HepG2 (cell line): ENCODE data around the gene KREMEN1. TPM values are rescaled to one million over a fixed set of nuclear protein-coding genes. Genes with fewer than 3 reads are reported as not detected.

Experiments used
- BRD4 ChIP-seq: sonication (generic); formaldehyde crosslinking; IDR thresholded peaks from 2 replicates; pipeline ENCODE4 v1.4.0; 2020; ENCODE audit warnings: missing genetic modification reagents
- CBX5 ChIP-seq: sonication (generic); formaldehyde crosslinking; IDR thresholded peaks from 2 replicates; pipeline ENCODE4 v1.4.0; 2020; ENCODE audit warnings: missing genetic modification reagents, borderline replicate concordance
- DDIT3 ChIP-seq: sonication (generic); formaldehyde crosslinking; IDR thresholded peaks from 2 replicates; pipeline ENCODE4 v1.4.0; 2020; ENCODE audit warnings: mild to moderate bottlenecking, missing genetic modification reagents
- HCFC1 ChIP-seq: fragments of 150-350 bp; IDR thresholded peaks from 2 replicates; pipeline ENCODE4 v1.6.1; 2014; ENCODE audit warnings: low read depth, low read length
- STAT6 ChIP-seq: sonication (generic); formaldehyde crosslinking; IDR thresholded peaks from 2 replicates; pipeline ENCODE4 v1.4.0; 2020; ENCODE audit warnings: missing genetic modification reagents, mild to moderate bottlenecking, borderline replicate concordance
- THAP11 ChIP-seq: IDR thresholded peaks from 2 replicates; pipeline ENCODE4 v1.6.1; 2016; ENCODE audit warnings: missing biosample characterization, missing genetic modification reagents
- THAP8 ChIP-seq: sonication (generic); formaldehyde crosslinking; IDR thresholded peaks from 2 replicates; pipeline ENCODE4 v1.5.1; 2020; ENCODE audit warnings: missing genetic modification reagents, mild to moderate bottlenecking, borderline replicate concordance
- TIGD3 ChIP-seq: sonication (generic); formaldehyde crosslinking; IDR thresholded peaks from 2 replicates; pipeline ENCODE4 v1.5.1; 2020; ENCODE audit warnings: mild to moderate bottlenecking, missing genetic modification reagents, borderline replicate concordance
- ZBED4 ChIP-seq: sonication (generic); formaldehyde crosslinking; IDR thresholded peaks from 2 replicates; pipeline ENCODE4 v1.4.0; 2020; ENCODE audit warnings: missing genetic modification reagents, borderline replicate concordance
- ZNF333 ChIP-seq: sonication (generic); formaldehyde crosslinking; IDR thresholded peaks from 2 replicates; pipeline ENCODE4 v1.4.0; 2020; ENCODE audit warnings: mild to moderate bottlenecking, missing genetic modification reagents, borderline replicate concordance
- ZNF558 ChIP-seq: sonication (generic); formaldehyde crosslinking; IDR thresholded peaks from 2 replicates; pipeline ENCODE4 v1.9.0; 2022; ENCODE audit warnings: mild to moderate bottlenecking, missing genetic modification reagents, borderline replicate concordance
- ZNF570 ChIP-seq: sonication (generic); formaldehyde crosslinking; IDR thresholded peaks from 2 replicates; pipeline ENCODE4 v1.4.0; 2020; ENCODE audit warnings: mild to moderate bottlenecking, missing genetic modification reagents, borderline replicate concordance
- ZSCAN30 ChIP-seq: sonication (generic); formaldehyde crosslinking; IDR thresholded peaks from 2 replicates; pipeline ENCODE4 v1.5.0; 2020; ENCODE audit warnings: mild to moderate bottlenecking, missing genetic modification reagents
- ZSCAN9 ChIP-seq: IDR thresholded peaks from 2 replicates; pipeline ENCODE4 v1.6.1; 2016; ENCODE audit warnings: borderline replicate concordance
- polyA plus RNA-seq, 8 experiments: library from polyadenylated mRNA; depleted of rRNA in 3 of 8; stranded (reverse) in 7 of 8; unstranded in 1 of 8; fragments of >200 nt; fragmentation: Illumina TruSeq in 4 of 8; extraction: Trizol in 4 of 8; gene quantifications; 2 replicates each; pipeline versions ENCODE4 v1.2.1 to v1.2.3, GENCODE V29; 2011 to 2016; ENCODE audit warnings: low read depth in 4 of 8, missing spikeins in 1 of 8, mixed read lengths in 1 of 8; ENCODE audit not compliant: insufficient read depth in 1 of 8
- total RNA-seq, 5 experiments: library from RNA; depleted of rRNA; stranded (reverse); fragments of >200 nt; fragmentation: Illumina TruSeq; extraction: Trizol; gene quantifications; 2 replicates each; pipeline ENCODE4 v1.2.3, GENCODE V29; 2016; ENCODE audit warnings: low read depth in 1 of 5
- TF ChIP-seq, protein P1 (sequence below): IDR thresholded peaks from 2 replicates; pipeline ENCODE4 v1.6.1; 2016; ENCODE audit warnings: mild to moderate bottlenecking, missing biosample characterization, missing genetic modification reagents
- TF ChIP-seq, protein P2 (sequence below): sonication (generic); formaldehyde crosslinking; conservative IDR thresholded peaks from 2 replicates; pipeline ENCODE4 v1.4.0; 2020; ENCODE audit warnings: missing genetic modification reagents

The KREMEN1 gene
- total and polyA plus RNA-seq, 2 of the 13 experiments (the other 11 are each of a cell fraction or from before 2014, with no cell fraction given): 9.8 to 13.8 TPM

DNA sequence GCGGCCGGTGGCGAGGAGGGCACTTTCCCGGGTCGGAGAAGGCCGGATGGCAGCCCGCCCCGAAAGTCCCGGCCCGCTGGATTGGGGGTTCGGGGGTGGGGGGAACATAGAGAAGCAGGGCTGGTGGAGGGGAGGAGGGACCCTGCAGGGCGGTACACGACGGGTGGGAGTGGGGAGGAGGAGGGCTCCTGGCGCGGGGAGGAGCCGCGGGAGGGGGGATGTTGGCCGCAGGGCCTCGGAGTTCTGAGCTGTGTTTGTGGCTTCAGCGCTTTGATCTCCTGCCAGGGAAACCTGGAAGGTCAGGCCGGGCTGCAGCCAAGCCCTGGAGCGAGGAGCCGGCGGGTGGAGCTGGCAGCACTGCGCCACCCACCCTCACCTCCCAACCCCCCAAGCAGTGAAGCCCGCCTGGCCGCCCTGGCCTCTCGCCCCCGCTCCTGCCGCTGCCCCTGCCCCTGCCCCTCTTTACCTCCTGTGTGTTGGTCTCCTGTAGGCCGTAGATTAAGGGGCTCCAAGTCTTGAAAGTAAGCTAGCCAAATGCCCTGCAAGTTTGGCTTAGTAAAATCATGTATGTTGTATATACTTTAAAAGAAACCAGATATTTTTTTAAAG is 42.1 kb upstream of the KREMEN1 start (continued):
- 0 out of 2 replicates have a peak, but pooled peaks have one; percentile 37 for TF ChIP-seq ZNF333 (CRISPR knock-in tag)
- TF ChIP-seq, protein P1, sequence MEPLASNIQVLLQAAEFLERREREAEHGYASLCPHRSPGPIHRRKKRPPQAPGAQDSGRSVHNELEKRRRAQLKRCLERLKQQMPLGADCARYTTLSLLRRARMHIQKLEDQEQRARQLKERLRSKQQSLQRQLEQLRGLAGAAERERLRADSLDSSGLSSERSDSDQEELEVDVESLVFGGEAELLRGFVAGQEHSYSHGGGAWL: peak; percentile 62; the same call in 1 of the 2 replicates
- TF ChIP-seq TIGD3 (CRISPR knock-in tag): no peak
- TF ChIP-seq HCFC1: no peak
- TF ChIP-seq BRD4 (CRISPR knock-in tag): peak; percentile 97
- peak; percentile 39; the same call in 1 of the 2 replicates for TF ChIP-seq THAP11 (CRISPR knock-in tag)
- TF ChIP-seq ZBED4 (CRISPR knock-in tag): no peak
- TF ChIP-seq CBX5 (CRISPR knock-in tag): peak; percentile 93; the same call in 1 of the 2 replicates
- no peak for TF ChIP-seq ZNF558 (CRISPR knock-in tag)
- TF ChIP-seq DDIT3 (CRISPR knock-in tag): no peak
- TF ChIP-seq STAT6: 0 out of 2 replicates have a peak, but pooled peaks have one; percentile 42
- TF ChIP-seq ZSCAN30 (CRISPR knock-in tag): 0 out of 2 replicates have a peak, but pooled peaks have one; percentile 7
- TF ChIP-seq THAP8: no peak
- peak; percentile 46; the same call in 1 of the 2 replicates for TF ChIP-seq ZSCAN9 (CRISPR knock-in tag)
- TF ChIP-seq ZNF570 (CRISPR knock-in tag): no peak
- TF ChIP-seq, protein P2, sequence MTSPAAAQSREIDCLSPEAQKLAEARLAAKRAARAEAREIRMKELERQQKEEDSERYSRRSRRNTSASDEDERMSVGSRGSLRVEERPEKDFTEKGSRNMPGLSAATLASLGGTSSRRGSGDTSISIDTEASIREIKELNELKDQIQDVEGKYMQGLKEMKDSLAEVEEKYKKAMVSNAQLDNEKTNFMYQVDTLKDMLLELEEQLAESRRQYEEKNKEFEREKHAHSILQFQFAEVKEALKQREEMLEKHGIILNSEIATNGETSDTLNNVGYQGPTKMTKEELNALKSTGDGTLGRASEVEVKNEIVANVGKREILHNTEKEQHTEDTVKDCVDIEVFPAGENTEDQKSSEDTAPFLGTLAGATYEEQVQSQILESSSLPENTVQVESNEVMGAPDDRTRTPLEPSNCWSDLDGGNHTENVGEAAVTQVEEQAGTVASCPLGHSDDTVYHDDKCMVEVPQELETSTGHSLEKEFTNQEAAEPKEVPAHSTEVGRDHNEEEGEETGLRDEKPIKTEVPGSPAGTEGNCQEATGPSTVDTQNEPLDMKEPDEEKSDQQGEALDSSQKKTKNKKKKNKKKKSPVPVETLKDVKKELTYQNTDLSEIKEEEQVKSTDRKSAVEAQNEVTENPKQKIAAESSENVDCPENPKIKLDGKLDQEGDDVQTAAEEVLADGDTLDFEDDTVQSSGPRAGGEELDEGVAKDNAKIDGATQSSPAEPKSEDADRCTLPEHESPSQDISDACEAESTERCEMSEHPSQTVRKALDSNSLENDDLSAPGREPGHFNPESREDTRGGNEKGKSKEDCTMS (CRISPR knock-in tag): no peak
